HFFc6 (cell line): ENCODE measurements around the gene CYP27B1. TPM values are rescaled to one million over a fixed set of nuclear protein-coding genes. Genes with fewer than 3 reads are reported as not detected.

ENCODE experiments used
- DNase-seq: peaks from one replicate; pipeline ENCODE4 v3.0.0-alpha.2; 2018
- H3K27ac Mint-ChIP-seq: 2 replicates; pipeline ENCODE4 v1.8.0; 2020; ENCODE audit warnings: mild to moderate bottlenecking, mixed read lengths
- H3K27me3 Mint-ChIP-seq: 2 replicates; pipeline ENCODE4 v1.8.0; 2021; ENCODE audit warnings: mild to moderate bottlenecking, moderate library complexity, mixed read lengths; ENCODE audit not compliant: insufficient read depth
- H3K36me3 Mint-ChIP-seq: 2 replicates; pipeline ENCODE4 v1.8.0; 2021; ENCODE audit warnings: low read depth, mixed read lengths
- H3K4me1 Mint-ChIP-seq: 2 replicates; pipeline ENCODE4 v1.8.0; 2020; ENCODE audit warnings: low read depth, mixed read lengths
- H3K4me3 Mint-ChIP-seq: 2 replicates; pipeline ENCODE4 v1.8.0; 2020; ENCODE audit warnings: mild to moderate bottlenecking, moderate library complexity, mixed read lengths
- H3K9me3 Mint-ChIP-seq: 2 replicates; pipeline ENCODE4 v1.8.0; 2020; ENCODE audit warnings: mild to moderate bottlenecking, mixed read lengths
- CTCF ChIP-seq: fragments of 200-600 bp; sonication (generic); IDR thresholded peaks from 2 replicates; pipeline ENCODE4 v1.5.0; 2021; ENCODE audit warnings: antibody characterized with exemption, mild to moderate bottlenecking
- total RNA-seq, 6 experiments: library from RNA; stranded (reverse); fragmentation: NEBNext Ultra II Directional; extraction: Animal tissue kit (Norgen Biotek cat#: 25700); gene quantifications; 2 replicates in 1 of 6; 3 replicates in 5 of 6; pipeline ENCODE4 v1.2.3, GENCODE V29; 2021

Gene CYP27B1
- total RNA-seq, 6 experiments from 2014 or later: 0.57 to 1.8 (median 0.96) TPM

GRCh38 chr12:57745485-57745881 is 21.4 kb downstream of the CYP27B1 start:
- Mint-ChIP-seq H3K27me3 (peaks cover 15% of the 10 kb centered on the region), H3K9me3 (peaks cover 3% of the 10 kb centered on the region; the same call in 1 of the 2 replicates), H3K36me3 (peaks cover 30% of the 10 kb centered on the region), H3K4me1 (peaks cover 29% of the 10 kb centered on the region), H3K4me3 (peak overlapping the region; percentile 98), H3K27ac (peak overlapping the region; percentile 99)
- TF ChIP-seq CTCF: no peak
- DNase-seq: no peak

GRCh38 chr12:57744777-57745484 is 21.9 kb downstream of the CYP27B1 start, which contains the start of gene TSPAN31:
Gene TSPAN31 (plus strand): TSS chr12:57745039. CDS start chr12:57745155, 116 bp downstream.
- peaks cover 26% of the 10 kb centered on the region for H3K36me3 Mint-ChIP-seq
- H3K4me1 Mint-ChIP-seq: peaks cover 24% of the 10 kb centered on the region
- DNase-seq: peak; percentile 95
- peaks cover 3% of the 10 kb centered on the region; the same call in 1 of the 2 replicates for H3K9me3 Mint-ChIP-seq
- no peak for TF ChIP-seq CTCF
- peak within 1 kb of the TSS; percentile 99 for H3K27ac Mint-ChIP-seq
- peak within 1 kb of the TSS; percentile 98 for H3K4me3 Mint-ChIP-seq
- peaks cover 18% of the 10 kb centered on the region for H3K27me3 Mint-ChIP-seq

- Mint-ChIP-seq H3K4me3 (peak overlapping the region; percentile 98), H3K27ac (peak overlapping the region; percentile 99), H3K36me3 (peaks cover 26% of the 10 kb centered on the region), H3K9me3 (peaks cover 3% of the 10 kb centered on the region; the same call in 1 of the 2 replicates), H3K27me3 (peaks cover 20% of the 10 kb centered on the region), H3K4me1 (peaks cover 24% of the 10 kb centered on the region)
- DNase-seq: peak; percentile 62
- no peak for TF ChIP-seq CTCF
Measured at GRCh38 chr12:57744194-57744776, 22.6 kb downstream of the CYP27B1 start.

- peaks cover 3% of the 10 kb centered on the region; the same call in 1 of the 2 replicates for H3K9me3 Mint-ChIP-seq
- peak overlapping the region; percentile 98 for H3K4me3 Mint-ChIP-seq
- peaks cover 26% of the 10 kb centered on the region for H3K36me3 Mint-ChIP-seq
- no peak for DNase-seq
- no peak for TF ChIP-seq CTCF
- H3K27me3 Mint-ChIP-seq: peaks cover 23% of the 10 kb centered on the region
- H3K27ac Mint-ChIP-seq: no peak overlapping the region
- peaks cover 24% of the 10 kb centered on the region for H3K4me1 Mint-ChIP-seq
Measured at GRCh38 chr12:57743769-57744168, 23.1 kb downstream of the CYP27B1 start.

GRCh38 chr12:57741844-57742738 is 24.8 kb downstream of the CYP27B1 start:
- DNase-seq: no peak
- H3K36me3 Mint-ChIP-seq: peaks cover 16% of the 10 kb centered on the region
- H3K9me3 Mint-ChIP-seq: peaks cover 3% of the 10 kb centered on the region; the same call in 1 of the 2 replicates
- no peak overlapping the region for H3K27ac Mint-ChIP-seq
- TF ChIP-seq CTCF: peak; percentile 26; the same call in 1 of the 2 replicates
- peaks cover 26% of the 10 kb centered on the region for H3K27me3 Mint-ChIP-seq
- H3K4me3 Mint-ChIP-seq: no peak overlapping the region
- peaks cover 25% of the 10 kb centered on the region for H3K4me1 Mint-ChIP-seq
